CD4-positive, alpha-beta T cell treated with Interleukin-6 for 4 hours (primary cell): ENCODE data around the gene TNK2.

ENCODE experiments used
- DNase-seq: peaks from one replicate; pipeline ENCODE4 v3.0.0-alpha.2; 2020; ENCODE audit warnings: mixed read lengths

The TNK2 gene

GRCh38 chr3:195897853-195898415 is 10.4 kb downstream of the TNK2 start:
- peak; percentile 31 for DNase-seq

GRCh38 chr3:195897081-195897852 is 11.1 kb downstream of the TNK2 start:
- no peak for DNase-seq

GRCh38 chr3:195896361-195897080 is 11.8 kb downstream of the TNK2 start:
- DNase-seq, result no peak

- peak; percentile 80 for DNase-seq
Observed at GRCh38 chr3:195895861-195896360, 12.4 kb downstream of the TNK2 start.

GRCh38 chr3:195895078-195895860 is 13.1 kb downstream of the TNK2 start:
- peak; percentile 72 for DNase-seq

- DNase-seq, result no peak
Observed at GRCh38 chr3:195893916-195894465, 14.4 kb downstream of the TNK2 start.

- DNase-seq, result no peak
Observed at GRCh38 chr3:195893516-195893915, 14.8 kb downstream of the TNK2 start.

- no peak for DNase-seq
Observed at GRCh38 chr3:195893044-195893395, 15.3 kb downstream of the TNK2 start.

- DNase-seq, result no peak
Observed at GRCh38 chr3:195892105-195893043, 16.0 kb downstream of the TNK2 start.

- no peak for DNase-seq
Observed at GRCh38 chr3:195891431-195892104, 16.8 kb downstream of the TNK2 start.

GRCh38 chr3:195889870-195890295 is 18.5 kb downstream of the TNK2 start:
- no peak for DNase-seq

- DNase-seq, result no peak
Observed at GRCh38 chr3:195888981-195889869, 19.1 kb downstream of the TNK2 start.

- DNase-seq, result no peak
Observed at GRCh38 chr3:195888311-195888761, 20.0 kb downstream of the TNK2 start.

GRCh38 chr3:195887670-195888069 is 20.7 kb downstream of the TNK2 start:
- no peak for DNase-seq

- DNase-seq, result no peak
Observed at GRCh38 chr3:195886181-195887141, 21.9 kb downstream of the TNK2 start.

- no peak for DNase-seq
Observed at GRCh38 chr3:195885036-195885891, 23.1 kb downstream of the TNK2 start.

- DNase-seq, result no peak
Observed at GRCh38 chr3:195884691-195885035, 23.7 kb downstream of the TNK2 start.

GRCh38 chr3:195883801-195884200 is 24.6 kb downstream of the TNK2 start:
- DNase-seq, result no peak
